ENCODE results near the gene P3H4.

DNA sequence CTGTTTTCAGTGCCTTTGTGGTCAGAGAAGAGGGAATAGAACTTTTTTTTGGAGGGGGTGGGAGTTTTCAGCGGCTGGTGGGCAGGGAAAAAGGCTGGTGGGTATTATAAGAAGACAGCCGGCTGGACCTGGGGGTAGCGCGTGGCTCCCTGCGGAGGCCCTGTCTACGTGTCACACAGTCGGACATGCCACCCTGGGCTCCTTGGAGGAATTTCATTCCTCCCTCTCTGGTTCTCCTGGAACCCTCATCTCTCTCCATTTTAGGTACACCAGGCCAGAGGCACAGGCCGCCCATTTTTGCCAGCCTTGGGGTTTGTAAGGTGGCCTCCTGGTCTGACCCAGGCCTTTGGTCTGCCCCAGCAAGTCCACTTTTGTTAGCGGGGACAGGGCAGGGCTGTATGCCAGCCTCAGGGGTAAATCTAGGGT, 2.0 kb upstream of the P3H4 start:
- TF ChIP-seq POLR2A (IDR thresholded peaks at IDR 0.05; ENCODE audit: low read depth, low read length) (no peak), TAF1 (IDR thresholded peaks at IDR 0.05; ENCODE audit: low read depth, low read length) (no peak)

Measured in GM12891 (cell line).